ENCODE results near the gene PPP1R37. TPM values are rescaled to one million over a fixed set of nuclear protein-coding genes. Genes with fewer than 3 reads are reported as not detected.

The PPP1R37 gene
- total and polyA plus RNA-seq, 2 of the 13 experiments (the other 11 are each of a cell fraction or from before 2014, with no cell fraction given): 9.0 to 14.3 TPM

DNA sequence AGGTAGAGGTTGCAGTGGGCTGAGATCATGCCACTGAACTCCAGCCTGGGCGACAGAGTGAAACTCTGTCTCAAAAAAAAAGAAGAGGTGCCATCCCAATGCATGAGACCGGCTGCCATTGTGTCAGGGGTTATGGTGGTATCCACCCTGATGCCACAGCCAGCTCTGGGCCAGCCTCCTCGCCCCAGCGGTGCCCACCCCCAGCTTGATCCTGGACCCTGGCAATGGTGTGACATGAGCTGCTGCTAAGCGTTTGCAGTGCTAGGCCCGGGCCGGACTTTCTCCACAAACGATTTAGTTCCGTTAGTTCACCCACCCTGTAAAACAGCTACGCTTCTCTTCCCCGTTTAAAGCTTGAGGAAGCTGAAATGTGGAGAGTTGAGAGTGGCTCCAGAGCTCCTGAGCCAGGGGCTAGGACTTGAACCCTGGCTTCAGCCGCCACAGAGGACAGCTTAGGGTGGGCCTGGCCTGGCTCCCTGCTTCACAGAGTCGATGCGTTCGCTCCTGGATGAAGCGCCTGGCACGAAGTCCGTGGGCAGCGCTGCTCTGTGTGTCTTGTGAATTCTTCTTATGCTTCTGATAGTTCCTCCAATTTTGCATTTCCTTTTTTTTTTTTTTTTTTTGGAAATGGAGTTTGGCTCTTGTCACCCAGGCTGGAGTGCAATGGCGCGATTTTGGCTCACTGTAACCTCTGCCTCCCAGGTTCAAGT is 42.4 kb downstream of the PPP1R37 start:
- Histone ChIP-seq H2AFZ (ENCODE audit: low read length) (no peak overlapping the region), H3K9ac (ENCODE audit: insufficient read depth, low read depth, low read length) (no peak overlapping the region), H3K27me3 (ENCODE audit: control insufficient read depth in 1 of 2, insufficient read depth in 2 of 2, low read length in 2 of 2) (no peaks in the 10 kb centered on the region), H3K79me2 (ENCODE audit: insufficient read depth, low read length) (peaks cover 36% of the 10 kb centered on the region), H4K20me1 (ENCODE audit: insufficient read depth, low read length) (peaks cover 4% of the 10 kb centered on the region; the same call in 1 of the 2 replicates), H3K9me3 (ENCODE audit: low read length) (no peaks in the 10 kb centered on the region), H3K4me2 (ENCODE audit: low read depth, low read length) (no peak overlapping the region), H3K4me1 (ENCODE audit: insufficient read depth, low read length) (peaks cover 40% of the 10 kb centered on the region), H3K36me3 (replicated peaks in 1 of 2; ENCODE audit: control insufficient read depth in 1 of 2, insufficient read depth in 2 of 2, low read length in 2 of 2) (peaks cover 0 to 5% of the 10 kb centered on the region in 2 experiments; a peak in 2 of 5 replicates), H3K27ac (ENCODE audit: extremely low read length, insufficient read depth, low read length) (no peak overlapping the region), H3K4me3 (replicated peaks in 1 of 3; ENCODE audit: insufficient read depth in 1 of 3, low read depth in 2 of 3, low read length in 3 of 3) (no peak overlapping the region)
- in situ Hi-C loops (cut with HindIII; ENCODE audit: extremely low pct_ligation_motif_present, low pct_unique_long_range_greater_than_20kb): no loop called here
- ATAC-seq (no peak), FAIRE-seq (no peak), DNase-seq (ENCODE audit: low spot score) (no peak)
- CTCF ChIA-PET (ENCODE audit: low intra/inter-chr PET ratio, low total read pairs): no interaction called here
- WGBS (ENCODE audit: low lambda C conversion rate): 96% methylated on average over 21 of the region's 21 CpGs
- BruUV-seq (replicated peaks): no TSS peak
- POLR2A ChIA-PET: no interaction called here
- intact Hi-C loops (cut with micrococcal nuclease; ENCODE audit: unreplicated experiment): no loop called here
- no peak for TF ChIP-seq ZMYM2 (CRISPR knock-in tag; IDR thresholded peaks at IDR 0.05)
- TF ChIP-seq STAG1 (CRISPR knock-in tag; IDR thresholded peaks at IDR 0.05): no peak
- TF ChIP-seq, protein P1, sequence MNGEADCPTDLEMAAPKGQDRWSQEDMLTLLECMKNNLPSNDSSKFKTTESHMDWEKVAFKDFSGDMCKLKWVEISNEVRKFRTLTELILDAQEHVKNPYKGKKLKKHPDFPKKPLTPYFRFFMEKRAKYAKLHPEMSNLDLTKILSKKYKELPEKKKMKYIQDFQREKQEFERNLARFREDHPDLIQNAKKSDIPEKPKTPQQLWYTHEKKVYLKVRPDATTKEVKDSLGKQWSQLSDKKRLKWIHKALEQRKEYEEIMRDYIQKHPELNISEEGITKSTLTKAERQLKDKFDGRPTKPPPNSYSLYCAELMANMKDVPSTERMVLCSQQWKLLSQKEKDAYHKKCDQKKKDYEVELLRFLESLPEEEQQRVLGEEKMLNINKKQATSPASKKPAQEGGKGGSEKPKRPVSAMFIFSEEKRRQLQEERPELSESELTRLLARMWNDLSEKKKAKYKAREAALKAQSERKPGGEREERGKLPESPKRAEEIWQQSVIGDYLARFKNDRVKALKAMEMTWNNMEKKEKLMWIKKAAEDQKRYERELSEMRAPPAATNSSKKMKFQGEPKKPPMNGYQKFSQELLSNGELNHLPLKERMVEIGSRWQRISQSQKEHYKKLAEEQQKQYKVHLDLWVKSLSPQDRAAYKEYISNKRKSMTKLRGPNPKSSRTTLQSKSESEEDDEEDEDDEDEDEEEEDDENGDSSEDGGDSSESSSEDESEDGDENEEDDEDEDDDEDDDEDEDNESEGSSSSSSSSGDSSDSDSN (CRISPR knock-in tag; IDR thresholded peaks at IDR 0.05): no peak
- TF ChIP-seq ISL2 (CRISPR knock-in tag; IDR thresholded peaks at IDR 0.05): no peak
- TF ChIP-seq ZNF256 (CRISPR knock-in tag; conservative IDR thresholded peaks at IDR 0.05): no peak
- TF ChIP-seq, protein P2, sequence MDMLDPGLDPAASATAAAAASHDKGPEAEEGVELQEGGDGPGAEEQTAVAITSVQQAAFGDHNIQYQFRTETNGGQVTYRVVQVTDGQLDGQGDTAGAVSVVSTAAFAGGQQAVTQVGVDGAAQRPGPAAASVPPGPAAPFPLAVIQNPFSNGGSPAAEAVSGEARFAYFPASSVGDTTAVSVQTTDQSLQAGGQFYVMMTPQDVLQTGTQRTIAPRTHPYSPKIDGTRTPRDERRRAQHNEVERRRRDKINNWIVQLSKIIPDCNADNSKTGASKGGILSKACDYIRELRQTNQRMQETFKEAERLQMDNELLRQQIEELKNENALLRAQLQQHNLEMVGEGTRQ (IDR thresholded peaks at IDR 0.05; ENCODE audit: low read depth, low read length): no peak
- TF ChIP-seq, protein P2 (CRISPR knock-in tag; IDR thresholded peaks at IDR 0.05; ENCODE audit: borderline replicate concordance): no peak
- TF ChIP-seq ZKSCAN8 (CRISPR knock-in tag; IDR thresholded peaks at IDR 0.05; ENCODE audit: borderline replicate concordance): no peak
- no peak for TF ChIP-seq FLYWCH1 (CRISPR knock-in tag; IDR thresholded peaks at IDR 0.05)
- no peak for TF ChIP-seq ZNF441 (CRISPR knock-in tag; IDR thresholded peaks at IDR 0.05; ENCODE audit: borderline replicate concordance)
- TF ChIP-seq, protein P3, sequence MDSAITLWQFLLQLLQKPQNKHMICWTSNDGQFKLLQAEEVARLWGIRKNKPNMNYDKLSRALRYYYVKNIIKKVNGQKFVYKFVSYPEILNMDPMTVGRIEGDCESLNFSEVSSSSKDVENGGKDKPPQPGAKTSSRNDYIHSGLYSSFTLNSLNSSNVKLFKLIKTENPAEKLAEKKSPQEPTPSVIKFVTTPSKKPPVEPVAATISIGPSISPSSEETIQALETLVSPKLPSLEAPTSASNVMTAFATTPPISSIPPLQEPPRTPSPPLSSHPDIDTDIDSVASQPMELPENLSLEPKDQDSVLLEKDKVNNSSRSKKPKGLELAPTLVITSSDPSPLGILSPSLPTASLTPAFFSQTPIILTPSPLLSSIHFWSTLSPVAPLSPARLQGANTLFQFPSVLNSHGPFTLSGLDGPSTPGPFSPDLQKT (CRISPR knock-in tag; IDR thresholded peaks at IDR 0.05; ENCODE audit: borderline replicate concordance): no peak
- no peak for TF ChIP-seq SNAI1 (CRISPR knock-in tag; IDR thresholded peaks at IDR 0.05; ENCODE audit: borderline replicate concordance)
- TF ChIP-seq, protein P4, sequence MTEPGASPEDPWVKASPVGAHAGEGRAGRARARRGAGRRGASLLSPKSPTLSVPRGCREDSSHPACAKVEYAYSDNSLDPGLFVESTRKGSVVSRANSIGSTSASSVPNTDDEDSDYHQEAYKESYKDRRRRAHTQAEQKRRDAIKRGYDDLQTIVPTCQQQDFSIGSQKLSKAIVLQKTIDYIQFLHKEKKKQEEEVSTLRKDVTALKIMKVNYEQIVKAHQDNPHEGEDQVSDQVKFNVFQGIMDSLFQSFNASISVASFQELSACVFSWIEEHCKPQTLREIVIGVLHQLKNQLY (CRISPR knock-in tag; IDR thresholded peaks at IDR 0.05): no peak
- no peak for TF ChIP-seq WIZ (CRISPR knock-in tag; IDR thresholded peaks at IDR 0.05)
- TF ChIP-seq, protein P5, sequence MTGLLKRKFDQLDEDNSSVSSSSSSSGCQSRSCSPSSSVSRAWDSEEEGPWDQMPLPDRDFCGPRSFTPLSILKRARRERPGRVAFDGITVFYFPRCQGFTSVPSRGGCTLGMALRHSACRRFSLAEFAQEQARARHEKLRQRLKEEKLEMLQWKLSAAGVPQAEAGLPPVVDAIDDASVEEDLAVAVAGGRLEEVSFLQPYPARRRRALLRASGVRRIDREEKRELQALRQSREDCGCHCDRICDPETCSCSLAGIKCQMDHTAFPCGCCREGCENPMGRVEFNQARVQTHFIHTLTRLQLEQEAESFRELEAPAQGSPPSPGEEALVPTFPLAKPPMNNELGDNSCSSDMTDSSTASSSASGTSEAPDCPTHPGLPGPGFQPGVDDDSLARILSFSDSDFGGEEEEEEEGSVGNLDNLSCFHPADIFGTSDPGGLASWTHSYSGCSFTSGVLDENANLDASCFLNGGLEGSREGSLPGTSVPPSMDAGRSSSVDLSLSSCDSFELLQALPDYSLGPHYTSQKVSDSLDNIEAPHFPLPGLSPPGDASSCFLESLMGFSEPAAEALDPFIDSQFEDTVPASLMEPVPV (CRISPR knock-in tag; IDR thresholded peaks at IDR 0.05): no peak
- TF ChIP-seq ZNF350 (CRISPR knock-in tag; IDR thresholded peaks at IDR 0.05; ENCODE audit: borderline replicate concordance, low read depth): no peak
- TF ChIP-seq HDAC6 (IDR thresholded peaks at IDR 0.05; ENCODE audit: low read depth, low read length): no peak

Measured in HepG2 (cell line).